GM12878 (cell line): ENCODE measurements around the gene RGS6. TPM values are rescaled to one million over a fixed set of nuclear protein-coding genes. Genes with fewer than 3 reads are reported as not detected.
"Not testable (repeated sequence)": the region's sequence is repeated elsewhere in the genome, so short reads cannot be mapped to it uniquely, and the experiment has no call there.

Experiments used
- ATAC-seq: fragments of 200-7000 bp; cut with Tn5 transposase; 3 replicates; pipeline ENCODE4 v1.9.1; 2020; ENCODE audit warnings: mild to moderate bottlenecking, moderate library complexity
- BruUV-seq: library from RNA; stranded (reverse); fragments of 400-500 nt; replicated peaks from 2 replicates; lab custom pipeline; 2021; lab: Mats Ljungman, UMichigan
- CTCF ChIA-PET: fragments of 300-600 bp; sonication (Branson Sonifier 250); formaldehyde crosslinking; extraction: SDS; loops from one replicate; lab custom pipeline; 2021; ENCODE audit warnings: inconsistent platforms; lab: Yijun Ruan, JAX
- POLR2A ChIA-PET: fragments of 350-600 bp; formaldehyde crosslinking; extraction: SDS; loops from one replicate; lab custom pipeline; 2021; ENCODE audit warnings: inconsistent platforms; lab: Charles Lee
- RAD21 ChIA-PET: fragments of 300-600 bp; sonication (Branson Sonifier 250); formaldehyde crosslinking; loops from one replicate; lab custom pipeline; 2023; ENCODE audit warnings: antibody characterized with exemption; ENCODE audit not compliant: unreplicated experiment; lab: Charles Lee
- SMC1A ChIA-PET: fragments of 300-600 bp; sonication (Branson Sonifier 250); formaldehyde crosslinking; loops from one replicate; lab custom pipeline; 2023; ENCODE audit not compliant: unreplicated experiment, uncharacterized antibody; lab: Charles Lee
- DNase-seq: peaks from one replicate; pipeline ENCODE4 v3.0.0-alpha.2; 2011; ENCODE audit warnings: low read depth, low spot score
- FAIRE-seq: peaks from 3 replicates; lab custom pipeline; 2011; peaks lifted over from hg19 to GRCh38; lab: Jason Lieb, UNC
- H2AFZ ChIP-seq: 2 replicates; pipeline ENCODE4 v1.6.0; 2011; ENCODE audit warnings: low read depth, low read length, control low read depth; ENCODE audit not compliant: control insufficient read depth
- H3K27ac ChIP-seq: 2 replicates; pipeline ENCODE4 v1.5.1; 2011; ENCODE audit warnings: control low read depth; ENCODE audit not compliant: control insufficient read depth, insufficient read depth
- H3K27me3 ChIP-seq, 2 experiments: replicated peaks in 1 of 2; 2 replicates each; pipeline versions ENCODE4 v1.6.0 to v1.6.1; 2011; ENCODE audit warnings: low read length in 1 of 2; ENCODE audit not compliant: control insufficient read depth in 2 of 2, insufficient read depth in 2 of 2
- H3K36me3 ChIP-seq, 2 experiments: 2 replicates each; pipeline ENCODE4 v1.5.1; 2011; ENCODE audit warnings: low read length in 1 of 2; ENCODE audit not compliant: control insufficient read depth in 2 of 2, insufficient read depth in 2 of 2
- H3K4me1 ChIP-seq: 2 replicates; pipeline ENCODE4 v1.6.1; 2011; ENCODE audit warnings: mild to moderate bottlenecking, low read length, moderate library complexity, mixed read lengths; ENCODE audit not compliant: control insufficient read depth, insufficient read depth
- H3K4me2 ChIP-seq: 2 replicates; pipeline ENCODE4 v1.6.0; 2011; ENCODE audit warnings: control low read depth; ENCODE audit not compliant: control insufficient read depth, insufficient read depth
- H3K4me3 ChIP-seq: fragments of 200-600 bp; sonication (generic); 2 replicates; pipeline ENCODE4 v1.5.1; 2016
- H3K79me2 ChIP-seq: 2 replicates; pipeline ENCODE4 v1.6.0; 2011; ENCODE audit warnings: low read length; ENCODE audit not compliant: control insufficient read depth, insufficient read depth
- H3K9ac ChIP-seq: 2 replicates; pipeline ENCODE4 v1.8.0; 2011; ENCODE audit warnings: low read length, control low read depth, mixed read lengths; ENCODE audit not compliant: control insufficient read depth, insufficient read depth
- H3K9me3 ChIP-seq: replicated peaks from 3 replicates; pipeline ENCODE4 v1.5.1; 2011; ENCODE audit warnings: mild to moderate bottlenecking, low read length; ENCODE audit not compliant: control insufficient read depth, insufficient read depth
- H4K20me1 ChIP-seq: 2 replicates; pipeline ENCODE4 v1.6.0; 2011; ENCODE audit not compliant: control insufficient read depth, insufficient read depth
- CBX5 ChIP-seq: sonication (generic); IDR thresholded peaks from 2 replicates; pipeline ENCODE4 v1.6.1; 2016; ENCODE audit warnings: low read depth, moderate library complexity, mild to moderate bottlenecking, inconsistent platforms
- MEF2A ChIP-seq: IDR thresholded peaks from 2 replicates; pipeline ENCODE4 v1.6.1; 2011; ENCODE audit warnings: low read depth, mild to moderate bottlenecking, low read length, moderate library complexity; ENCODE audit not compliant: insufficient read depth
- MXI1 ChIP-seq: fragments of 150-350 bp; IDR thresholded peaks from 2 replicates; pipeline ENCODE4 v1.6.1; 2011; ENCODE audit warnings: low read depth, mild to moderate bottlenecking, inconsistent platforms, low read length, improper control_type of control experiment
- MYC ChIP-seq: IDR thresholded peaks from 2 replicates; pipeline ENCODE4 v1.6.1; 2011; ENCODE audit warnings: mild to moderate bottlenecking, low read length, moderate library complexity, inconsistent platforms; ENCODE audit not compliant: insufficient read depth, insufficient replicate concordance, insufficient read length, severe bottlenecking
- NRF1 ChIP-seq: conservative IDR thresholded peaks from 2 replicates; pipeline ENCODE4 v1.6.1; 2011; ENCODE audit warnings: mild to moderate bottlenecking, low read depth, low read length, improper control_type of control experiment
- RB1 ChIP-seq: fragments of 450-650 bp; formaldehyde crosslinking; IDR thresholded peaks from 2 replicates; pipeline ENCODE4 v1.6.1; 2017; ENCODE audit warnings: mild to moderate bottlenecking, borderline replicate concordance
- SREBF1 ChIP-seq: IDR thresholded peaks from 2 replicates; pipeline ENCODE4 v1.6.1; 2012; ENCODE audit warnings: mild to moderate bottlenecking, low read length
- SUPT20H ChIP-seq: IDR thresholded peaks from 2 replicates; pipeline ENCODE4 v1.6.1; 2011; ENCODE audit warnings: low read depth, mild to moderate bottlenecking, low read length, moderate library complexity, borderline replicate concordance; ENCODE audit not compliant: control insufficient read depth
- TAF1 ChIP-seq: IDR thresholded peaks from 2 replicates; pipeline ENCODE4 v1.6.1; 2011; ENCODE audit warnings: mild to moderate bottlenecking, low read depth, low read length, borderline replicate concordance
- ZBED1 ChIP-seq: IDR thresholded peaks from 2 replicates; pipeline ENCODE4 v1.6.1; 2016; ENCODE audit warnings: borderline replicate concordance
- WGBS: methylation state at CpG from one replicate; pipeline ENCODE4 v1.1.6; 2016; ENCODE audit warnings: low lambda C conversion rate; ENCODE audit not compliant: insufficient replicate concordance, insufficient coverage; ENCODE audit errors: missing lambda C conversion rate; 5-methylcytosine and 5-hydroxymethylcytosine counted together
- in situ Hi-C: fragments of 300-500 bp; cut with MboI; formaldehyde crosslinking; loops from 9 replicates; pipeline ENCODE4 v1.14.3; 2018; ENCODE audit warnings: mixed read lengths
- intact Hi-C: fragments of 100-400 bp; cut with micrococcal nuclease; formaldehyde crosslinking; loops from one replicate; pipeline ENCODE4 v1.14.2; 2022; ENCODE audit not compliant: unreplicated experiment
- polyA plus RNA-seq, 11 experiments: library from polyadenylated mRNA; depleted of rRNA in 4 of 11; unstranded in 6 of 11; stranded (reverse) in 5 of 11; fragments of >200 nt; fragmentation: Nextera tagmentation in 4 of 11; fragmentation: Illumina TruSeq in 1 of 11; extraction: Ambion mirVana in 4 of 11; extraction: Trizol in 1 of 11; gene quantifications; 1 replicate in 1 of 11; 2 replicates in 10 of 11; pipeline versions ENCODE4 v1.2.1 to v1.2.3, GENCODE V29; 2011 to 2016; ENCODE audit warnings: inconsistent platforms in 2 of 11, missing spikeins in 2 of 11, low read depth in 1 of 11
- total RNA-seq, 4 experiments: library from RNA; depleted of rRNA in 3 of 4; stranded (reverse); fragments of >200 nt in 3 of 4; fragmentation: Illumina TruSeq in 1 of 4; extraction: Trizol in 1 of 4; gene quantifications; 2 replicates each; pipeline versions ENCODE4 v1.2.1 to v1.2.3, GENCODE V29; 2013 to 2021

Gene RGS6
- total and polyA plus RNA-seq, 10 of the 15 experiments (the other 5 are each of a cell fraction or from before 2014, with no cell fraction given): 3.9 to 18.1 (median 12.4) TPM

- Histone ChIP-seq H3K27me3 (no peaks in the 10 kb centered on the region), H2AFZ (no peak overlapping the region), H4K20me1 (no peaks in the 10 kb centered on the region), H3K36me3 (no peaks in the 10 kb centered on the region), H3K79me2 (no peaks in the 10 kb centered on the region), H3K9ac (no peak overlapping the region), H3K4me2 (no peak overlapping the region), H3K27ac (no peak overlapping the region), H3K9me3 (no peaks in the 10 kb centered on the region; the same call in 2 of the 3 replicates), H3K4me1 (no peaks in the 10 kb centered on the region), H3K4me3 (no peak overlapping the region)
- no peak for ATAC-seq
- intact Hi-C loops: no loop called here
- ChIA-PET RAD21 (no interaction called here), CTCF (no interaction called here), SMC1A (interaction anchor here (0.6 to 1.8 kb wide), 3 partner anchors 34 to 535 kb away, joined by 3 to 4 read pairs (median 3); no protein-coding TSS in a partner anchor), POLR2A (no interaction called here)
- FAIRE-seq: no peak
- in situ Hi-C loops: no loop called here
- no peak for DNase-seq
- no TSS peak for BruUV-seq
- no peak for TF ChIP-seq TAF1
- TF ChIP-seq NRF1: no peak
- no peak for TF ChIP-seq CBX5
- no peak for TF ChIP-seq MXI1
- no peak for TF ChIP-seq ZBED1
- no peak for TF ChIP-seq SREBF1
- no peak for TF ChIP-seq MEF2A
- no peak for TF ChIP-seq MYC
- TF ChIP-seq RB1: no peak
- TF ChIP-seq SUPT20H: no peak
- WGBS: 3% methylated on average over 3 of the region's 3 CpGs
These were observed 46.9 kb upstream of the RGS6 start for GRCh38 chr14:71885301-71885700.

DNA sequence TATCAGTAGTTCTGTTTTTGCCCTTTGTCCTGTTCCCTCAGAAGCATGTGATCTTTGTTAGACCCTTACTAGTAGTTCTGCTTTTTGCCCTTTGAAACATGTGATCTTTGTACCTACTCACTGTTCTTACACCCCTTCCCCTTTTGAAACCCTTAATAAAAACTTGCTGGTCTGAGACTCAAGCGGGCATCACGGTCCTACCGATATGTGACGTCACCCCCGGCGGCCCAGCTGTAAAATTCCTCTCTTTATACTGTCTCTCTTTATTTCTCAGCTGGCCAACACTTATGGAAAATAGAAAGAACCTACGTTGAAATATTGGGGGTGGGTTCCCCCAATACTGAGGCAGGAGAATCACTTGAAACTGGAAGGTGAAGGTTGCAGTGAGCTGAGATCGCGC, 44.4 kb upstream of the RGS6 start:
- H3K36me3 ChIP-seq, H3K79me2 ChIP-seq, H3K27ac ChIP-seq, ATAC-seq, H3K4me2 ChIP-seq, POLR2A ChIA-PET, H3K4me3 ChIP-seq, H3K9ac ChIP-seq, H3K9me3 ChIP-seq, SMC1A ChIA-PET, in situ Hi-C loops, DNase-seq, H4K20me1 ChIP-seq, BruUV-seq, H2AFZ ChIP-seq, H3K27me3 ChIP-seq, intact Hi-C loops, RAD21 ChIA-PET, FAIRE-seq, CTCF ChIA-PET, H3K4me1 ChIP-seq: not testable (repeated sequence)
- WGBS: 48% methylated on average over 9 of the region's 9 CpGs
